RPMI7951 (cell line): ENCODE measurements around the gene NTNG1. TPM values are rescaled to one million over a fixed set of nuclear protein-coding genes. Genes with fewer than 3 reads are reported as not detected.
"Not testable (repeated sequence)": the region's sequence is repeated elsewhere in the genome, so short reads cannot be mapped to it uniquely, and the experiment has no call there.

Experiments used
- DNase-seq: peaks from one replicate; pipeline ENCODE4 v3.0.0-alpha.2; 2012; ENCODE audit warnings: low read depth
- total RNA-seq: library from RNA; depleted of rRNA; stranded (reverse); fragments of >200 nt; shearing (Covaris generic); gene quantifications from 2 replicates; pipeline ENCODE4 v1.2.3, GENCODE V29; 2014; rRNA removed

The NTNG1 gene
- not detected in 2 replicates for total RNA-seq

DNA sequence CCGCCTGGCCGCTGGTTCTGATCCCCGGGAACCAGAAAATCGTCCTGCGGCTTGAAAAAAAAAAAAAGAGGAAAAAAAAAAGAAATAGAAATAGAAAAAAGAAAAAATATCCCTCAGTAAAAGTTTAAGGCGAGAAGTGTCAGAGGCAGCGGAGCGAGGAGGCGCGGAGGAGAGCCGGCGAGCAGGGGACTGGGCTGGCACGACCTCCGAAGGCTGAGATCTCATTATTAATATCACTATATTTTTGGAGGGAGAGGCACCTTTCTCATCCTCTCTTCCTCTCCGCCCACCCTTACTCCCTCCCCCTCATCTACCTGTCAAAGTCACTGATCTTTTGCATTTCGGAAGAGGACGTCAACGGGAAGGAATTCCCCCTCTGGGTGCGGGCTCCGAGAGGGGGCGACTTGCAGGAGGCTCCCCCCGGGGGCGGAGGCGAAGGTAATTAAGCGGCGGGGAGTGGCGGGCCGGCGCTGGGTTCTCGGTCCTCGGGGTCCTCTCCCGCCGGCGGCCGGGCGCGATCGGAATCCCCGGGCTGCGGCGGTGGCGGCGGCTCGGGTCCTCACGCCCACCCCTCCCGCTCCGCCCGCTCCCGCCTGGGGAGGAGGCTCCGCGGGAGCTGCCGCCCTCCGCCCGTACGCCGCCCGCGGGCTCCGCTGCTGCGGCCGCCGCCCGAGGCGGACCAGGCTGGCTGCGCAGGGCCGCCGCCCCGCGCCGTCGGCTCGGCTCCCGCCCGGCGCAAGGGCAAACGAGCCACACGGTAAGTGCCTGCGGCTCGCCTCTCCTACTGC, at the start of gene NTNG1:
NTNG1 (plus strand) TSS at position 337 of the 788 bp plus-strand sequence.
- no peak for DNase-seq

DNA sequence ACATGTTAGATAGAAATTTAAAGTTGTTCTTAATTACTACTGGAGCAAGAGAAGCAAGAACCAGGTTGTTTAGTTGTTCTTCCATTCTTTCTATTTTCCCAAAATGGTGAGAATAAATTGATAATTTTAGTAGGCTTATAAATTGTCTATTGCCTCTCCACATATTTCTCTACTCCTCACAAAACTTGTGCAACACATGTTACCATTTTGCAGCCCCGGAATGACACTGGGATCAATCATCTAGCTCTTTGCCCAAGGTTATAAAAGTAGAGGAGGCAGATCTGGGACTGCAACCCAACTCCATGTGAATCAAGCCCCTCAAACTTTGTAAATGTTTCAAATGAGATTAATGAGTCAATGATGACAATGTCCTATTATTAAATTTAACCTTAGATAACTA, 49.4 kb upstream of the NTNG1 start:
- DNase-seq: no peak

DNA sequence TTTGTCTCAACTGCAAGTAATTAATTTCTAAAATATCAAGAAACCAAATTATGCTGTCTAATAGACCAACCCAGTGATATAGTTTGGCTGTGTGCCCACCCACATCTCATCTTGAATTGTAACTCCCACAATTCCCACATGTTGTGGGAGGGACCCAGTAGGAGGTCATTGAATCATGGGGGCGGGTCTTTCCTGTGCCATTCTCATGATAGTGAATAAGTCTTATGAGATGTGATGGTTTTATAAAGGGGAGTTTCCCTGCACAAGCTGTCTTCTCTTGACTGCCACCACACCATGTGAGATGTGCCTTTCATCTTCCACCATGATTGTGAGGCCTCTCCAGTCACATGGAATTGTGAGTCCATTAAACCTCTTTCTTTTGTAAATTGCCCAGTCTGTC, 47.4 kb upstream of the NTNG1 start:
- DNase-seq: not testable (repeated sequence)

DNA sequence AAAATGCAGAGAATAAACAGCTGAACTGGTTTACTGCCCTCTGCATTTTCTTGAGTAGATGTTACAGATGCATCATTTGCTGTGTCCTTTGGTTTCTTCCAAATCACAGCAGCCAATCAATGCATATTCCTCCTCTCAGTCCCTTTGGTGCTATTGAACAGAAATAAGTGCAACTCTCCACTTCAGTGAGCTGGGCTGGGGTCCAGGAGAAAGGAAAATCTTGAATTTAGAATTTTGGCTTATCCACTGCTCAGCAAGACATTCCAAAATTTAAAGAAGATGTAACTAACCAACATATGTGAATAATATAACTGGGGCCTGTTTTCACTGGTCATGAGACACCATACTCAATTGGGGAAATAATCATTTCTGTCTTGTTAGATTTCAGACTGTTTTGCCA, 45.2 kb upstream of the NTNG1 start:
- no peak for DNase-seq

DNA sequence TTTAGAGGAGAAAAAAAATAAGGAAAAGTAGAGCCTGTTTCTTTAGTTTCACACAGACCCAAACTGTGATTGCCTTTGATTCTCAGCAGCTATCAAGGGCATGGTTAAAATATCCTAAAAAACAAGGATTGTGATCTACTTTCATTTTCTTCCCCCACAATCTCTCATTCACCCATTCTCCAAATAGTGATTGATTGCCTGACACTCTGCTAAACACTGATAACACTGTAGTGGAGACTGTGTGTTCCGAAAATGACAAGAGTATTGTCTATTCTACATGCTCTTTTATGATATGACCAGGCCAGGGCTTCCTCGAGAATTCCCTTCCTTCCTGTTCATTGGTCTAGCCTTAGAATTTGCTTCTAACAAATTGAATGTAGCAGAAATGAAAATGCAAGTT, 44.1 kb upstream of the NTNG1 start:
- DNase-seq: no peak

DNA sequence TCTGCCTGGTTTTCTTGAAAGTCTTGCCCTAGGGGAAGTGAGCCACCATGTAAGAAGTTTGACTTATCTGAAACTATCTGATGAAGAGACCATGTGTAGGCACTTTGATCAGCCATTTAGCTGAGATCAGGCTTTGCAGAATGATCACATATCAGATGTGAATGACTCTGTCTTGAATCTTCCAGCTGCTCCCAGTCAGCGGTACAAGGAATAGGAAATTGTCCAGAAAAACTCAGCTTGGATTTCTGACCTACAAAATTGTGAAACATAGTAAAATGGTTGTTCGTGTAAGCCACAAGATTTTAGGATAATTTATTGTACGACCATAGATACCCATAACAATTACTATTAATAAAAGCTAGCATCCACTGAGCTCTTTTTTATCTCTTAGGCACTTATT, 41.9 kb upstream of the NTNG1 start:
- no peak for DNase-seq

DNA sequence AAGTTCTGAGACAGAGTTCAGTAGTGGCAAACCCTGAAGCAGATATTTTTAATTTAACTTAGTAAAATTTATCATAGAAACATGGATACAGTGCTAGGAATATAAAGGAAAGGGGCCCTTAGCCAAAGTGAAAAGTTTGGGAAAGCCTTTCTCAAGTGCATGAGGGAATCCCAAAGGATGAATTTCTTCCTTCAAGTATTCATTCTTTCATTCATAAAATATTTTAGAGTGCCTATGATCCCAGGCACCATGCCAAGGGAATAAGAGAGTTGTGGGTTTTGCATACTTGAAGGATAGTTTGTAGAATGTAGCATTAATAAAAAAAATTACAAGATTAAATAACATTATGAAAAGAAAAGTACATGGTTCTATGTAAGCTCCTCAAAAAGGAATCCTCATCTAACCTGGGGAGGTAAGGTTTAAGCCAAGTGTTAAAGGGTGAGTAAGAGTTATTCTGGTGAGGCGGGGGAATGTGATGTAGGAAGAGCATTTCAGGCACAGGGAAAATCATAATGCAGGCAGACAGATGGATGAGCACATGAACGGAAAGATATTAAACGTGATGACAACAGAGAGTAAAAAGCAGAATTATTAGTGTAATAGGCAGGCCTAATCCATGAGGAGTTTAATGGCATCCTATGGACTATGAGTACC, 40.4 kb upstream of the NTNG1 start:
- no peak for DNase-seq

DNA sequence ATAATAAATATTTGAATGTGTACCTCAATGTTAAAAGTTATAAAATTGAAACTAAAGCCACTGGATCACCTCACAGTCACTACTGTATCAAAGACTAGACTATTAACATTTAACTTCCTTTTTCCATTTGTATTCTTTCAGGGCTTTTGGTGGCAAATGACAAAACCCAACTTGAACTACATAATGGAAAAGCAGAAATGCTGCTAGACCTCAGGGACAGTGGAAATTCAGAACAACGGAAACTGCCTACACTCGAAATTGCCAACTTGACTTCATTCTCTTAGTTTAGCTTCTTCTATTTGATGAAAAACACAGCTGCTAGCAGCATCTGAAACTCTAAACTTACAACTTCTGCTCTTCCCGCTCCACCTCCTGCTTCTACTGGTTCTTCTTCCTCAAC, 34.9 kb upstream of the NTNG1 start:
- DNase-seq: no peak

DNA sequence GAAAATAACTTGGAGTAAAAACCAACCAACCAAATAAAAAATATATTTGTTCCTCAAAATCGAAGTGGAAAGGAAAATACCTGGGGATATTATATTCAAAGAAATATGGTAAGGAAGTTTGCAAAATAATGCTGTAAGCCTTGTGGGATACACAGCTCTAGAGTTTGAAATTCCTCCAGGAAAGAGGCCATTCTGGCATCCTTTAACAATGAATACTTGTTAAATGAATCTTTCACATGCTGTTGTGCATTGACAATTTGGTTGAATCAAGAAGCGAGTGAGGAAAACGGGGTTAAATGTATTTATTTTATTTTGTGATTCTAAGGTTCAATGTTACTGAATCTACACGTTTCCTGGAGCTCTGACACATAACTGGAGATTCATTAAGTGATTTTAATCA, 30.5 kb upstream of the NTNG1 start:
- DNase-seq: no peak

DNA sequence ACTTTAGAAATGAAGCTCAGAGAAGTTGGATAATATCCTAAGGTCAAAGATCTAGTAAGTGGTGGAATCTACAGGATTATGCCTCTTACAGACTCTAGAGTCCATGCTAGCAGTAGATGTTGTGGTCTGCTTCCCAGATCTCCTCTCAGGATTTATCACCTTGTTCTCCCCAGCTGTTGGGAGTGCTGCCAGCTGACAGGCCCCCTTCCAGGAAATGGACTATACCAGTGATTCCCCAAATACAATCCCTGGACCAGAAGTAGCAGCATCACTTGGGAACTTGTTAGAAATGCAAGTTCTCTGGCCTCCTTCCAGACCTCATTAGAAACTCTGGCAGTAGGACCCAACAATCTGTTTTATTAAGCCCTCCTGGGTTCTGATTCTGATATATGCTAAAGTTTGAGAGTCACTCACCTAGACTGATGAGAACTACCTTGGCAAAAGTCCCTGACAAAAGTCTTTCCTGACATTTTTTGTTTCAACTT, 24.5 kb upstream of the NTNG1 start:
- no peak for DNase-seq

DNA sequence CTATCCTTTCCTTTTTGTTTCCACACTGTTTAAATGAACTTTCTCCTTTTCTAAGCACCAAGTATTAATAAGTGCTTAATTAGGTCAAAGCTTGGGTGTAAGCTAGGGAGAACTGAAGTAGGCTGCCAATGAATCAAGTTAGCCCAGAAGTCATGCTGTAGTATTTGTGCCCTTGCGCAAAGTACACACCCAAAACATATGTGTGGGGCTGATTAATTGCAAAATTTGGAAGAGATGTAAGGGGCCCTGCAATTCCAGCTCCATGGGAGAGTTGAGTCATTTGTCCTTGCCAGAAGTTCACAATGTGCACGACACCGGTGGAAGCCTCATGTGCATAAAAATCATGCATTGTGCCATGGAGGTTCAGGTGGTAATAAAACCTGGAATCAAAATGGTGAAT, 18.6 kb upstream of the NTNG1 start:
- no peak for DNase-seq

DNA sequence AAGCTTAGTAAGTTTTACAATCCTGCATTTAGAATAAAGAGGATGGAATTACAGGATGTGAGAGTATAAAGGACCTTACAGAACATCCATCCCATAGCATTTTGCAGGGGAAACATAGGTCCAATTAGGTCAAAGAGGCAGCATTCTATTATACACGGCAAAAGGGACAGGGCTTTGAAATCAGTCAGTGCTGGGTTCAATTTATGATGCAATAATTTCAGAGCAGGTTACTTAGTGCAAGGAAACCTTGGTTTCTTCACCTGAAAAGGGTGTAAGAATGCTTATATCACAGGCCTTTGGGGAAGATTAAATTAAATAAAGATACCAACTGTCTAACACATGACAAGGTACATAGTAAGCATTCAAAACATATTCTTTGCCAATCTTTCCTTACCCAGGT, 17.1 kb upstream of the NTNG1 start:
- no peak for DNase-seq

DNA sequence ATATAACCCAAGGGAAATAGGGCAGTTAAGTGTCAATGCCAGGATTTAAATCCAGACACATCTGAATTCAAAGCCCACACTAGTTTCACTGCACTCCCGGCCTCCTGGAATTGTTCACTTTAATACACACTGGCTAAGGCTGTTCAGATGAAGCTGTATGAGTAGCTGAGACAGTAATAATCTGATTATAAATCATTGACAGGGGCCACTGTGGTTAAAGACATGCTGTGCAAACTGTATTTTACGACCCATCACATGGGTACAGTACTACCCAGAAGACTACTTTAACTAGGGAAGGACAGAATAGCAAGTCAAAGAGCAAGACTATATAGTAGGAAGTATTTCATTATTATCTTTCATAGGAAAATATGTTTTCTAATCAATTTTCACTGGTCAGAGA, 16.1 kb upstream of the NTNG1 start:
- DNase-seq: no peak

DNA sequence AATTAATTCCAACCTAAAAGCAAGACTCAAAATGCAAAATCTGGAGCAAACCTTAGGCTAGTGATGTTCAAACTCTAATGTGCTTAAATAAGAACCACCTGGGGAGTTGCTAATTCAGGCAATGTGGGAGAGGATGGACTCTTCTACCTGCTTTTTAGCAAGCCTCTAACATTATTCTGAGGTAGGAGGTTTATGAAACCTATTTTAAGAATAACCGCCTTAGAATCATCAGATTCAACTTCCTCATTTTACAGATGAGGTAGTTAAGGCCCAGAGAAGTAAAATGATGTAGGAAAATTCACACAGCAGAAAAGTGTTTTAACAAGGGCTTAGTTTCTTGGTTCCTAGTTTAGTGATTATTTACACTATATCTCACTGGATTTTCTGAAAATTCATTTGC, 8.6 kb upstream of the NTNG1 start:
- no peak for DNase-seq

DNA sequence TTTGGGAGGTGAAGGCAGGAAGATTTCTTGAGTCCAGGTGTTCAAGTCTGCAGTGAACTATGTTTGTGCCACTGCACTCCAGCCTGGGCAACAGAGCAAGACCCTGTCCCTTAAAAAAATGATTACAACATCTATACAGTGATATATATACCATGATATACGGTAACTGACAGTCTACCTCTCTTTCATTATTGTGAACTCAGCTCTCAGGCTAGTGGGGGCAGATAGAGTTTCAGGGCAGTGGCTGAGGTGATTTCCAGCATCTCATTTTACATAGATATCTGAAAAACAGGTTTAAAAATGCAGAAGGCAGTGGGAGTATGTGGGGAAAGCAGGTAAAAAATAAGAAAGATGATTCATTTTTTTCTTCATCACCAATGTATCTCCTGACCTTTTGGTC, 8.1 kb upstream of the NTNG1 start:
- DNase-seq: no peak

DNA sequence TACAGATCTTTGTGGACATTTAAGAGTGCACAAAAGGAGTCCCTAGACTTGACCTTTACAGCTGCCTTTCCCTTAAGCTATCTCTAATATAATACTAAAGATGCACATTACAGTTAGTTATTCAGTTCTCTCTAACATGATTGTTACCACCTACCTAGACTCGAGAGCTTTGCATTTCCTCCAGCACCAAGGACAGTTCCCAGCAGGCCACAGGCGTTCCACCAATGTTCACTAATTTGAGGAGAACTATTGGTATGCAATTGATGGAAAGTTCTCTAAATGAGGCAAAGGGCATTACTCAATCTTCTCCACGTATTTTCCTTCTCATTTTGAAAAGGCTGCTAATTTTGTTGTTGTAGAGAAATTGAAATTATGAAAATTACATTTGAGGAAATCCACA, 5.4 kb upstream of the NTNG1 start:
- peak; percentile 9 for DNase-seq

DNA sequence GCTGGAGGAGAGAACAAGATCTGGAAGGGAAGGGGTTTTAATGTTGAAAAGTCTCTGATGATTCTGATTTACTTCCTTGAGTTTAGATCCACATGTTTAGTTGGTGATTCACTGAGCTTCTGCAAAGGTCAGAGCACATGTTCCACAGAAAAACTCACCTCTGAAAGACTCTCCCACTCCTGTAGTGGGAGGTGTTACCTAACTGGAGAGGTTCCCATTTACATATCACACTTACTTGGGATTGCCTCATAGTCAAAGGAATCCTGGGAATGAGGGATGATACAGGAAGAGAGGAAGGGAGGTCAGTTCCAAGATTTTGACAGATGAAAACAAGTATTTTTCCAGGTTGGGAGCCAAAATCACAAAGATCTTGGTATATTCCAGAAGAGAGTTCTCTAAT, 2.7 kb upstream of the NTNG1 start:
- DNase-seq: no peak

DNA sequence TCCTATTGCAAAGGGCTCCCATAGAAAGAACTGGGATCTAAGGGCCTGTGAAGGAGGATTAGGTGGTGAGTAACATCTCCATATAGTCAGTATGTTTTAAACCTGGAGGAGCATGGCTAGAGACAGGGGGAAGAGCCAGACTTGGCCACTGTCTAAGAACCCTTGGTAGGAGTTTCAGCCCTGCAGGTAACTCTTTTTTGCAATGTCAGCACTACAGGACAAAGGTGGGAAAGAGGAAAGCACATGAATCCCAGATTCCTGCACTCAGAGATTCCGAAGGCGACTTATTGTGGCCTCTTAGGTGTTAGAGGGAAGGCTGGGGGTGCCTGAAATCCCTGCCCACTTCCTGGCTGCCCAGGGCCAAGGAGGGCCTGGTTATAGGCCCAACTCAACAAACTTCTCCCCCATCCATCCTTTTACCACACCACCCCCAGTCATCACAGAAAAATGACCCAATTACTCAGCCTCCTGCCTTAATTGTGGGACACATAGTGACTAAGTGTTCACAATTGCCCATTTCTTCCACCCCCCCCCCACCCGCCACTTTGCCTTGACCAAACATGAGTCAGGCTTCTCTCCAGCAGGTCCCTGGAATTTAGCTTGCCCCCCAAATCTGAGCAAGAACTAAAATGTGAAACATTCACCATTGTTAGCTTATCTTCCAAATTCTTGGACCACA, 1.9 kb upstream of the NTNG1 start:
- peak; percentile 43 for DNase-seq

DNA sequence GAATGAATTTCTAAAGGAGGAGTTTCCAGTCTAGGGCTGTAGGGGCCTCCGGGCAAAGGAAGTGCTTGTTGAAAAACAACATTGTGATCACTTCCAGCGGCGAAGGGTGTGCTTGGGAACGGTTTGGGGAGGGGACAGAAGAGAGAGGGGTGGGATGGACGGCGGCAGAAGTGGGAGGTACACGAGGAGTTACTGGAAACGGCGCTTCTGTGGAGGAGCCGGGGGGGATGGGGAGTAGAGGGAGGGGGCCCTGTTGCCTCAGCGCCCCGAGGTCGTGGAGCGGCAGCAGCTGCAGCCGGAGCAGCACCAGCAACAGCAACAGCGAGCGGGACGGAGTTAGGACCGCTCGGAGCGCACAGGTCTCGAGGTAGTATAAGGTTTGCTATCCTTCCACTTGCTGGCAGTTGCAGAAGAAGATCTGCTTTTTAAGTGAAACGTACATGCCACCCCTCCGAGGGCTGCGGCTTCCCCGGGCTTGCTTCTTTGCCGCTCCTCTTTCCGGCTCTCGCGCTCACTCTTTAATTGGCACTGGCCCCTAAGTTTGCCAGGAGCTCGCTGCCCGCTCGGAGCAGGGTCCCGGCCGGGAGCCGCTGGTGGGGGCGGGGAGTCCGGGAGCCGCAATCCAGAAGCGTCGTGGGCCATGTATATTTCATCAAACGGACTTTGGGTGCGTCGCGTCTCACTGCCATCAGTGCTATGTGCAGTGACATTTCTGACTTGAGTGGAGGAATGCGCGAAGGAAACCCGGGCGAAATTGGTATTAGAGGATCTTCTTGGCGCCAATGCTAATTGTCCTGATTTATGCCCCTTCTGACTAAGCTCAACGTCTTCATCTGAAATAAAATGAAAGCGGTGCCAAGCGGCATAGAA, 771 bp upstream of the NTNG1 start:
- peak; percentile 20 for DNase-seq

DNA sequence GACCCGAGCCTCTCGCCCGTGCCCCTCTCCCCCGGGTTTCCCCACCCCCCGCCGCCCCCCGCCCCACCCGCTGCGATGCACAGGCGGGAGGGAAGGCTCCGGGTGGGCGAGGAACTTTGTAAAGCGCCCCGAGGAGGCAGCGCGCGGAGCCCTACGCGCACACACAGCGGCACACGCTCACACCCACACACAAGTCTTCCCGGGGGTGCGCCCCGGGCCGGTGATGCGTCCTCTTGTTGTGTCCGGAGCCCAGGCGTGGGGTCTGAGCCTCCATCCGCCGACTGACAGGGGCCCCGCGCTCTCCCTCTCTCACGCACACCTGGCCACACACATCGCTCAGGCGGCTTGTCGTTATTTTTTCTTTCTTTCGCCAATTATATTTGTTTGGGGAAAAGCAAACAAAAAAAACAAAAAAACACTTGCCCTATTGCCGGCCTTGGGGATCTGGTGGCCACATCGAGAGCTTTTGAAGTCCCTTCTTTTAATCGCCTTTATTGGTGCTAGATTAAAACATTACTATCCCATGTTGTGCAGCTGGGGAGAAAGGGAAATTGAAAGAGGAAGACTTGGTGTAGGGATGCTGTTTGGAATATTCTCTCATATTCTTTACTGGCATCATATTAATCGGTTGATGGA, 770 bp downstream of the NTNG1 start:
- DNase-seq: no peak

DNA sequence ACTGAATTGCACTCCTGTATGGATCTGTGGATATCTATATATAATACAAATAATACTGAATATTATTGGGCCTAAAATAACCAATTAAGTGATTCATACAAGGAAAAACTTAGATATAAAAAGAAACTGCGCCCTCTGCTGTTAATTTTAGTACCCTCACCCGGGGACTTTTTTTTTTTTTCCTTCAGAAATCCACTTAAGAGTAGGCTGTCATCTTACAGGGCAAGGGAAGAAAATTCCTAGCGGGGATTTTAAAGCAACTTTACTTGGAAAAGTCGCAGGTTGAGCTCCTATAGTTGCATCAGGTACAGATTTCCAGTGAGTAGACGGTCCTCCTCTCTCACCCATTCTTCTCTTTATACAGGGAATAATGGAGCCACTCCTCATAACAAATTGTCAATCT, 1.3 kb downstream of the NTNG1 start:
- DNase-seq: peak; percentile 37
